NCI-H1930 (cell line): ENCODE results near the gene ZCWPW2.
A peak's percentile ranks its signal among the peaks of the same experiment; 100 is the strongest.

Experiments
- DNase-seq, 2 experiments: peaks; one replicate each; lab custom pipeline; 2025; lab: John Stamatoyannopoulos, UW

ZCWPW2 gene, protein sequence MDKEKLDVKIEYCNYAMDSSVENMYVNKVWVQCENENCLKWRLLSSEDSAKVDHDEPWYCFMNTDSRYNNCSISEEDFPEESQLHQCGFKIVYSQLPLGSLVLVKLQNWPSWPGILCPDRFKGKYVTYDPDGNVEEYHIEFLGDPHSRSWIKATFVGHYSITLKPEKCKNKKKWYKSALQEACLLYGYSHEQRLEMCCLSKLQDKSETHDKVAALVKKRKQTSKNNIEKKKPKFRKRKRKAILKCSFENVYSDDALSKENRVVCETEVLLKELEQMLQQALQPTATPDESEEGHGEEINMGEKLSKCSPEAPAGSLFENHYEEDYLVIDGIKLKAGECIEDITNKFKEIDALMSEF

GRCh38 chr3:28348629-28349468, at the start of gene ZCWPW2, which contains the start of gene AZI2:
Gene ZCWPW2 (plus strand): TSS chr3:28348721. CDS start chr3:28413069, 64,348 bp downstream.
Gene AZI2 (minus strand): TSS chr3:28348824. CDS start chr3:28340617, 8,207 bp downstream.
- DNase-seq, result peak; percentile 82

- DNase-seq, result no peak
Observed at GRCh38 chr3:28299705-28300104, 48.8 kb upstream of the ZCWPW2 start.

DNA sequence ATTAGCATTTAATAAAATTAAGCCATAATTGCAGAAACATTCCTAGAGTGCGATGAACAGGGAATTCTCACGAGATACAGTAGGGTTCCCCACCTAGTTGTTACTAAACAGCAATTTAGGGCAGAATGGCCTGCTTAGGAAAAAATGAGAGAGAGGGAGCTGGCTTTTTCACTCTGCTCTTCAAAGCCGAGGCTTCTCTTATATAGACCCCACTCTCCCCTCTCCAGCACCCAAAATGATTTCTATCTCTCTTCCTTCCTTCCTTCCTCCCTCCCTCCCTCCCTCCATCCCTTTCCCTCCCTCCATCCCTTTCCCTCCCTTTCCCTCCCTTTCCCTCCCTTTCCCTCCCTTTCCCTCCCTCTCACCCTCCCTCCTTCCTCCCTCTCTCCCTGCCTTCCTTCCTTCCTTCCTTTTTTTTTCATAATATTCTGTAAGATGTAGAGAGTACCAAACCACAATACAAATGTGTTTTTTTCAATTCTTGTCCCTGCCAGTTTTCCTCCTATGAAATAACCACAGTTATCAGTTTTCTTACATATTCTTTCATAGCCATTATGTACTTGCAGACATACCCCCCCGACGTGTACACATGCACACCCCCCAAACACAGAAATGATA, 48.1 kb upstream of the ZCWPW2 start:
- DNase-seq, result no peak

GRCh38 chr3:28301688-28302087, 46.8 kb upstream of the ZCWPW2 start:
- DNase-seq, result no peak

- no peak for DNase-seq
Observed at GRCh38 chr3:28308196-28308595, 40.3 kb upstream of the ZCWPW2 start.

GRCh38 chr3:28315711-28316110, 32.8 kb upstream of the ZCWPW2 start:
- no peak for DNase-seq

GRCh38 chr3:28316226-28316625, 32.3 kb upstream of the ZCWPW2 start:
- DNase-seq, result no peak

DNA sequence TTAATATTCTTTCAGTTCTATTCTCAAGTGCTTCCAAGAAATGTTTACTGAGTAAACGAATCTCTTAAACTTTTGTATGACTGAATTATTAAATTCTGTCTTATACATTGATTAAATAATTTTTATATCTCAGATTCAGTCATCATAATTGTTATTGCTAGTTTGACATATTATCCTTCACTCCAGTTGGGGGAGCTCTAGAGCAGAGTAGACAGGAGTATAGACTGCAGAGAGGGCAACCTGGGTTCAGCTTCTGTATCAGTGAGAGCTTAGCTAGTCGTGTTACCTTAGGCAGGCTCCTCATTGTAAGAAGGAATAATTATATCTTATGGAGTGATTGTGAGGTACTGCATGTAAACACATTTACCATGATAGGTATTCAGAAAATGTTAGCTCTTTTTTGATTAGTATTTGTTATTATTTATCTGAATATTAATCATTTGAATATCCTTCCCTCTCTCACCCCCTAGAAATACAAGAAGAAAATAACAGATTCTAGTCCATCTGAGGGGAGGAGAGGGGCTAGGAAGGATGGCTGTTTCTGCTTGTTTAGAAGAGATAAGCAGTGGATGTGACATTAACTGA, 31.0 kb upstream of the ZCWPW2 start:
- DNase-seq, result peak in 1 of 2 experiments; percentile 1

GRCh38 chr3:28320981-28321380, 27.5 kb upstream of the ZCWPW2 start:
- DNase-seq, result no peak

- no peak for DNase-seq
Observed at GRCh38 chr3:28322464-28322863, 26.1 kb upstream of the ZCWPW2 start.

- no peak for DNase-seq
Observed at GRCh38 chr3:28326458-28326926, 22.0 kb upstream of the ZCWPW2 start.

- no peak for DNase-seq
Observed at GRCh38 chr3:28328188-28329151, 20.1 kb upstream of the ZCWPW2 start.

- DNase-seq, result no peak
Observed at GRCh38 chr3:28334552-28334951, 14.0 kb upstream of the ZCWPW2 start.

DNA sequence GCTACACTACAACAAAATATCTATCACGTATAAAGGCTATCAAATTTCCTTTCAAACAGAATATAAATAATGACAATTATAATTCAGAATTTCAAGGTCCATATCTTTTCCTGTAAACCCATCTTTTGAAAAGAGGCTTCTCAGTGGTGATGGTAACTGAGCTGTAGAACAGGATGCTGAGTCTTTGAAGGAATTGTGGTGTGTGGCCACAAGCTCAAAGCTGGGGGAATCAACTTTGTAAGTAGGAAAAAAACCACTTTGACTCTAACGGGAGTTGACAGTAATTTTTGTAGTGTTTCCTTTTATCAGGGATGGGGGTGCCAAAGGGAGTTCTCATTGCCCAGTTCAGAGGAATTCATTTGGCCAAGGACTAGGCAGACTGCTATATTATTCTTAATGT, 13.3 kb upstream of the ZCWPW2 start:
- no peak for DNase-seq

DNA sequence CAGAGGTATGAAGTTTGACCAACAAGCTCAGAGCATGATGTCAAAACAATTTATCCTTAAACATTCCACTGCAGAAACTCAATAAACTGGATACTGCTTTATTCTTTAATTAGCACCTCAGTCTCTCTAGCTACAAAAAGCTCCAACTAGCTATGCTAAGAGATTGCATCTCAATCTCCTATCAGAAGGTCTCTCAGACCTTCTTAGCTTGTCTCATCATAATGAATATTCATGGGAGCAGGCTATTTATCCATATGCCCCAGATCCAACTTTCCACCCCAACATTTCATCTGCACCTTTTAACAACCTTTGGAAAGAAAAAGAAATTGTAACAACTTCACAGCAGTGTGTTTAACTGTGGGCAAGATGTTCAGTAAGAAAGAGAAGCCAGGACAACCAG, 11.3 kb upstream of the ZCWPW2 start:
- DNase-seq, result no peak

GRCh38 chr3:28343144-28343543, 5.4 kb upstream of the ZCWPW2 start:
- DNase-seq, result no peak

- DNase-seq, result no peak
Observed at GRCh38 chr3:28345690-28346089, 2.8 kb upstream of the ZCWPW2 start.

DNA sequence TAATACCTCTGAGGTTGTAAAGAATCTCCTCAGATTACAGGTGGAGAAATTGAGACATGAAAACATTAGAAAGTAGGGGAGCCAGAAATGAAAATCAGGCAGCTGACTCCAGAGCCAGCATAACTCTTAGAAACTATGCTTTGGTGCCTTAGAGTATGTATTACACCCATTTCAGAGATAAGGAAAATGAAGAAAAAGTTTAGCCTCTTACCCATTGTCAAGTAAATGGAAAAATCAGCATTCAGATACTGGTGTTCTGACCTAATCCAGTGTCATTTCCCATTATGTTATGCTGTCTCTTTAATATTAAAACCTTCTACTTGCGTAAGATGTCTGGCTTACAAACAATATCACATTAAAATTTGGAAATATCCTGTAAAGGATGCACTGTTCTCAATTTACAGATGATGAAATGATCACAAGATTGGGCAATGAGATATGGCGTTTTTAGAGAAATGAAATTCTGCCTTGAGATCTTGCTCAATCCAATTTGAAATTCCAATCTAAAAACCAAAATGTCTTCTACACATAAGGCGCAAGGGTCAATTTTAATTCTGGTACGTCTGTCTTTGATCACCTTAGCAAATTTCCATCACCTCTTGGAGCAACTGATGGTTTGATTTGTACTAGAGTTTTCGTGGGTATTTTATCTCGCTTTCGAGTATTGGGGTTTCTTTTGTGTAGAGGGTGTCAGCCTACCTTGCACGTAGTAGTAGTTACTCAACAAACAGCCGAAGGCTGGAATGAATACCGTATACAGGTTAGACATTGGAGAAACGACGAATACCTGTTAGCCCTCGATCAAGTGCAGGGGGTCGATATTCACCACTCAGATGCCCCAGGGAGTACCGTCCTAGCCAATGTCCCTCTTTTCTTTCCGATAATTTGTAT, 902 bp upstream of the ZCWPW2 start:
- DNase-seq, result no peak

DNA sequence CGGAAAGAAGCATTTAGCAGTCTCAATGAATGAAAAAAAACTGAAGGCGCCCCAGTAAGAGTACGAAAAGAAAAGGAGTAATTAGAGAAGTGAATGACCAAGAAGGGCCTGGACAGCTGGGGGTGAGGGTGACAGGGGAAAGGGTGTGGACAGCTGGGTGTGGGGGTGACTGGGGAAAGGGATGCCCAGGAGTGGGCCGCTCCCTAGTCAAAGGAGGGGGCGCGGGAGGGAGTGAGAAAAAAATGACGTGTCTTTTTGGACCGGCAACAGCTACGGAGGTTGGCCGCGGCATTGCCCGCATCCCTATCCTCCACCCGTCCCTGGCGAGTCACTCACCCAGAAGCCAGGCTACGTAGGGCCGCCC, 274 bp upstream of the ZCWPW2 start:
- DNase-seq, result no peak

DNA sequence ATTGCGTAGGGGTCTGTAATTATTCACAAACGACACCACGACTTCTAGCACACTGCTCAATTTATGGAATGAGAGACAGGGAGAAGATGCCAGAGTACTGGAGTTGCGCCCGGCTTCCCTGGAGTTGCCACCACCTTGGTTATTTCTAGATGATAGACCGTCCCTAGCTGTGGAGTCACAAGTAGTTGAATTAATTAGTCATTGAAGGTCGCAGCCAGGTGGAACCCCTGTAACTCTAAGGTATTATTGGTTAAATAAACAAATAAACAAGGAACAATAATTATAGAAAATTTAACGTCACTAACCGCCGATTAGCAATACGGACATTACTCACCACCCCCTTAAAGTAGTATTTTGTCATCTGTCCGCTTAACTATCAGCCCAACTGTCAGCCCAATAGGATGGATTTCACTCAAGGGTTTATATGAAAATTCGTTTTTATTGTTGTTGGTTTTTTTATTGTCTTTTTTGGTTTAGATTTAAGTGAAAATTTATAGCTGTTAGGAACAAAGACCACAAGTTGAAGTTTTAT, 1.0 kb downstream of the ZCWPW2 start:
- DNase-seq, result no peak
